HG02885 (cell line): Measurements from ENCODE around the gene WDFY2.

ENCODE experiments used
- ATAC-seq: cut with Tn5 transposase; IDR thresholded peaks from one replicate; pipeline ENCODE4 v1.9.1; 2021; ENCODE audit warnings: mild to moderate bottlenecking; ENCODE audit not compliant: unreplicated experiment, poor library complexity

The WDFY2 gene

GRCh38 chr13:51659276-51660127 lies 75.2 kb downstream of the WDFY2 start:
- ATAC-seq = no peak

GRCh38 chr13:51660813-51661212 lies 76.6 kb downstream of the WDFY2 start:
- no peak for ATAC-seq

- no peak for ATAC-seq
Observed at GRCh38 chr13:51663973-51664957, 80.0 kb downstream of the WDFY2 start.

- no peak for ATAC-seq
Observed at GRCh38 chr13:51665456-51665855, 81.2 kb downstream of the WDFY2 start.

GRCh38 chr13:51666374-51666773 lies 82.1 kb downstream of the WDFY2 start:
- ATAC-seq = no peak

GRCh38 chr13:51666839-51667238 lies 82.6 kb downstream of the WDFY2 start:
- ATAC-seq = no peak

GRCh38 chr13:51668580-51669195 lies 84.4 kb downstream of the WDFY2 start:
- ATAC-seq = no peak

- no peak for ATAC-seq
Observed at GRCh38 chr13:51673165-51673564, 88.9 kb downstream of the WDFY2 start.

- no peak for ATAC-seq
Observed at GRCh38 chr13:51674276-51674675, 90.0 kb downstream of the WDFY2 start.

GRCh38 chr13:51675385-51675784 lies 91.1 kb downstream of the WDFY2 start:
- ATAC-seq = no peak

GRCh38 chr13:51675877-51676276 lies 91.6 kb downstream of the WDFY2 start:
- ATAC-seq = no peak

GRCh38 chr13:51676739-51677138 lies 92.5 kb downstream of the WDFY2 start:
- no peak for ATAC-seq

GRCh38 chr13:51678420-51678819 lies 94.2 kb downstream of the WDFY2 start:
- no peak for ATAC-seq

GRCh38 chr13:51679616-51680015 lies 95.4 kb downstream of the WDFY2 start:
- no peak for ATAC-seq

GRCh38 chr13:51681037-51681678 lies 96.9 kb downstream of the WDFY2 start:
- peak; percentile 53 for ATAC-seq

- no peak for ATAC-seq
Observed at GRCh38 chr13:51682686-51683085, 98.4 kb downstream of the WDFY2 start.

- no peak for ATAC-seq
Observed at GRCh38 chr13:51683597-51683996, 99.3 kb downstream of the WDFY2 start.

GRCh38 chr13:51684076-51684475 lies 99.8 kb downstream of the WDFY2 start:
- no peak for ATAC-seq

GRCh38 chr13:51687947-51688714 lies 103.9 kb downstream of the WDFY2 start:
- ATAC-seq = no peak
